Hepatocyte (in vitro differentiated cells): Measurements from ENCODE around the gene CYP4F11. TPM values are rescaled to one million over a fixed set of nuclear protein-coding genes. Genes with fewer than 3 reads are reported as not detected.

Experiments used
- DNase-seq: peaks from one replicate; pipeline ENCODE4 v3.0.0-alpha.2; 2016; ENCODE audit warnings: low spot score
- H2AFZ ChIP-seq: fragments of 200-600 bp; sonication (generic); 2 replicates; pipeline ENCODE4 v1.6.0; 2016; ENCODE audit warnings: antibody characterized with exemption, mild to moderate bottlenecking
- H3K27ac ChIP-seq: fragments of 200-600 bp; sonication (generic); 2 replicates; pipeline ENCODE4 v1.5.1; 2016; ENCODE audit warnings: mild to moderate bottlenecking
- H3K27me3 ChIP-seq: fragments of 200-600 bp; sonication (generic); 2 replicates; pipeline ENCODE4 v1.6.1; 2016
- H3K36me3 ChIP-seq: fragments of 200-600 bp; sonication (generic); replicated peaks from 2 replicates; pipeline ENCODE4 v1.5.1; 2016; ENCODE audit warnings: low read depth; ENCODE audit not compliant: insufficient read depth
- H3K4me1 ChIP-seq: fragments of 200-600 bp; sonication (generic); 2 replicates; pipeline ENCODE4 v1.5.1; 2016; ENCODE audit warnings: mild to moderate bottlenecking, moderate library complexity; ENCODE audit not compliant: insufficient read depth
- H3K4me2 ChIP-seq: fragments of 200-600 bp; sonication (generic); 2 replicates; pipeline ENCODE4 v1.6.0; 2016
- H3K4me3 ChIP-seq: fragments of 200-600 bp; sonication (generic); 2 replicates; pipeline ENCODE4 v1.5.1; 2016; ENCODE audit warnings: mild to moderate bottlenecking
- H3K79me2 ChIP-seq: fragments of 200-600 bp; sonication (generic); 2 replicates; pipeline ENCODE4 v1.6.0; 2017; ENCODE audit warnings: mild to moderate bottlenecking
- H3K9me2 ChIP-seq: fragments of 200-600 bp; sonication (generic); replicated peaks from 2 replicates; pipeline ENCODE4 v1.6.0; 2017; ENCODE audit warnings: mild to moderate bottlenecking; ENCODE audit not compliant: insufficient read depth
- H3K9me3 ChIP-seq: fragments of 200-600 bp; sonication (generic); 2 replicates; pipeline ENCODE4 v1.5.1; 2016; ENCODE audit warnings: low read depth, mild to moderate bottlenecking
- H4K20me1 ChIP-seq: fragments of 200-600 bp; sonication (generic); 2 replicates; pipeline ENCODE4 v1.6.0; 2016; ENCODE audit warnings: mild to moderate bottlenecking; ENCODE audit not compliant: insufficient read depth, poor library complexity, severe bottlenecking
- EZH2 ChIP-seq: fragments of 200-600 bp; sonication (generic); IDR thresholded peaks from 2 replicates; pipeline ENCODE4 v1.6.1; 2016; ENCODE audit warnings: antibody characterized with exemption, mild to moderate bottlenecking, borderline replicate concordance
- EZH2phosphoT487 ChIP-seq: fragments of 200-600 bp; sonication (generic); IDR thresholded peaks from one replicate; pipeline ENCODE4 v1.6.1; 2018; ENCODE audit warnings: antibody characterized with exemption, mild to moderate bottlenecking, low read depth, moderate library complexity; ENCODE audit not compliant: unreplicated experiment, severe bottlenecking
- WGBS: methylation state at CpG from one replicate; pipeline ENCODE4 v1.1.6; 2016; ENCODE audit warnings: low lambda C conversion rate; ENCODE audit errors: missing lambda C conversion rate; 5-methylcytosine and 5-hydroxymethylcytosine counted together
- polyA plus RNA-seq: library from polyadenylated mRNA; unstranded; fragments of >200 nt; fragmentation: Nextera tagmentation; extraction: Ambion mirVana; gene quantifications from 2 replicates; pipeline ENCODE4 v1.2.1, GENCODE V29; 2016
- total RNA-seq: library from RNA; depleted of rRNA; stranded (reverse); fragments of >200 nt; gene quantifications from 2 replicates; pipeline ENCODE4 v1.2.3, GENCODE V29; 2014
- TF ChIP-seq, protein P1 (sequence below): fragments of 200-600 bp; sonication (generic); IDR thresholded peaks from 2 replicates; pipeline ENCODE4 v1.5.1; 2016; ENCODE audit warnings: antibody characterized with exemption, mild to moderate bottlenecking; ENCODE audit not compliant: poor library complexity

CYP4F11 gene
- total and polyA plus RNA-seq, 2 experiments from 2014 or later: not detected

DNA sequence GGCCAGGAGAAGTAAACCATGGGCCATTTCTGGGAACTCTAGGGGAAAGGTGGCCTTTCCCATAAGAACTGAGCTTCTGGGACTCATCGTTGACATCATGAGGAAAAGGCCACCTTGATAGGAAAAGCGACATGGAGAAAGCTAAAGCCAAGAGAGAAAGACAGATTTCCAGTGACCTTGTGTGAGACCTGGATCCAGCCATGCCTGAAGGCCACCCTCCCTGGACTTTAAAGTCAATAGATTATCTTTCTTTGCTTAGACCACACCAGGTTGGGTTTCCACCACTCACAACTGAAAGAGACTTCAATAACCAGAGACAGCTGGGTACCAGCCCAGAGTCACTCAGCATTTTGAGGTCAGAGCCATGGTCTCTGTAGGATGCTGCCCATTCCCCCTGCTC is 40.0 kb downstream of the CYP4F11 start:
- 34% methylated on average over 2 of the region's 2 CpGs for WGBS

GRCh38 chr19:15893477-15893876 is 40.9 kb downstream of the CYP4F11 start:
- Histone ChIP-seq H3K9me2 (no peaks in the 10 kb centered on the region), H4K20me1 (no peaks in the 10 kb centered on the region), H3K4me1 (no peaks in the 10 kb centered on the region), H3K36me3 (no peaks in the 10 kb centered on the region), H3K27ac (no peak overlapping the region), H3K4me2 (no peak overlapping the region), H3K9me3 (no peaks in the 10 kb centered on the region), H3K79me2 (no peaks in the 10 kb centered on the region), H3K27me3 (no peaks in the 10 kb centered on the region), H3K4me3 (no peak overlapping the region), H2AFZ (no peak overlapping the region)
- 49% methylated on average over 7 of the region's 7 CpGs for WGBS
- TF ChIP-seq EZH2phosphoT487: no peak
- TF ChIP-seq, protein P1, sequence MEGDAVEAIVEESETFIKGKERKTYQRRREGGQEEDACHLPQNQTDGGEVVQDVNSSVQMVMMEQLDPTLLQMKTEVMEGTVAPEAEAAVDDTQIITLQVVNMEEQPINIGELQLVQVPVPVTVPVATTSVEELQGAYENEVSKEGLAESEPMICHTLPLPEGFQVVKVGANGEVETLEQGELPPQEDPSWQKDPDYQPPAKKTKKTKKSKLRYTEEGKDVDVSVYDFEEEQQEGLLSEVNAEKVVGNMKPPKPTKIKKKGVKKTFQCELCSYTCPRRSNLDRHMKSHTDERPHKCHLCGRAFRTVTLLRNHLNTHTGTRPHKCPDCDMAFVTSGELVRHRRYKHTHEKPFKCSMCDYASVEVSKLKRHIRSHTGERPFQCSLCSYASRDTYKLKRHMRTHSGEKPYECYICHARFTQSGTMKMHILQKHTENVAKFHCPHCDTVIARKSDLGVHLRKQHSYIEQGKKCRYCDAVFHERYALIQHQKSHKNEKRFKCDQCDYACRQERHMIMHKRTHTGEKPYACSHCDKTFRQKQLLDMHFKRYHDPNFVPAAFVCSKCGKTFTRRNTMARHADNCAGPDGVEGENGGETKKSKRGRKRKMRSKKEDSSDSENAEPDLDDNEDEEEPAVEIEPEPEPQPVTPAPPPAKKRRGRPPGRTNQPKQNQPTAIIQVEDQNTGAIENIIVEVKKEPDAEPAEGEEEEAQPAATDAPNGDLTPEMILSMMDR: no peak
- TF ChIP-seq EZH2: no peak
- DNase-seq: no peak

More for the DNA sequence above, 40.0 kb downstream of the CYP4F11 start:
- Histone ChIP-seq H3K9me2 (no peaks in the 10 kb centered on the region), H3K4me2 (no peak overlapping the region), H4K20me1 (no peaks in the 10 kb centered on the region), H3K4me1 (no peaks in the 10 kb centered on the region), H3K9me3 (no peaks in the 10 kb centered on the region), H3K27me3 (no peaks in the 10 kb centered on the region), H3K27ac (no peak overlapping the region), H3K79me2 (no peaks in the 10 kb centered on the region), H3K4me3 (no peak overlapping the region), H3K36me3 (no peaks in the 10 kb centered on the region), H2AFZ (no peak overlapping the region)
- no peak for DNase-seq
- no peak for TF ChIP-seq EZH2
- no peak for TF ChIP-seq EZH2phosphoT487
- TF ChIP-seq, protein P1: no peak

- WGBS: 65% methylated on average over 6 of the region's 6 CpGs
- H3K4me2 ChIP-seq: no peak overlapping the region
- no peaks in the 10 kb centered on the region for H3K9me3 ChIP-seq
These were observed 42.3 kb downstream of the CYP4F11 start for GRCh38 chr19:15892012-15892411.

More at GRCh38 chr19:15892012-15892411, 42.3 kb downstream of the CYP4F11 start:
- Histone ChIP-seq H3K36me3 (no peaks in the 10 kb centered on the region), H3K27ac (no peak overlapping the region), H4K20me1 (no peaks in the 10 kb centered on the region), H2AFZ (no peak overlapping the region), H3K4me3 (no peak overlapping the region), H3K79me2 (no peaks in the 10 kb centered on the region), H3K9me2 (no peaks in the 10 kb centered on the region), H3K27me3 (no peaks in the 10 kb centered on the region), H3K4me1 (no peaks in the 10 kb centered on the region)
- TF ChIP-seq EZH2phosphoT487 (no peak), EZH2 (no peak)
- TF ChIP-seq, protein P1: no peak
- no peak for DNase-seq
